ENCODE results near the gene PSD.

PSD gene

GRCh38 chr10:102404361-102405107 lies 14.1 kb downstream of the PSD start:
- no peak for DNase-seq (ENCODE audit: low spot score)

- no peak for DNase-seq (ENCODE audit: low spot score)
These were observed 15.5 kb downstream of the PSD start for GRCh38 chr10:102403115-102403514.

GRCh38 chr10:102402512-102402896 lies 16.1 kb downstream of the PSD start:
- DNase-seq (ENCODE audit: low spot score): no peak

GRCh38 chr10:102401735-102402511 lies 16.7 kb downstream of the PSD start:
- DNase-seq (ENCODE audit: low spot score): peak; percentile 53

GRCh38 chr10:102401342-102401654 lies 17.3 kb downstream of the PSD start:
- DNase-seq (ENCODE audit: low spot score): no peak

GRCh38 chr10:102400598-102401341 lies 17.8 kb downstream of the PSD start:
- DNase-seq (ENCODE audit: low spot score): no peak

GRCh38 chr10:102400076-102400475 lies 18.5 kb downstream of the PSD start:
- DNase-seq (ENCODE audit: low spot score): no peak

- peak; percentile 94 for DNase-seq (ENCODE audit: low spot score)
These were observed 19.2 kb downstream of the PSD start for GRCh38 chr10:102399217-102400021.

GRCh38 chr10:102398172-102399020 lies 20.2 kb downstream of the PSD start:
- DNase-seq (ENCODE audit: low spot score): no peak

GRCh38 chr10:102397222-102398171 lies 21.1 kb downstream of the PSD start:
- DNase-seq (ENCODE audit: low spot score): no peak

- no peak for DNase-seq (ENCODE audit: low spot score)
These were observed 21.8 kb downstream of the PSD start for GRCh38 chr10:102396730-102397151.

- no peak for DNase-seq (ENCODE audit: low spot score)
These were observed 22.3 kb downstream of the PSD start for GRCh38 chr10:102396317-102396650.

- peak; percentile 95 for DNase-seq (ENCODE audit: low spot score)
These were observed 22.9 kb downstream of the PSD start, which contains the start of gene NFKB2 for GRCh38 chr10:102395400-102396316. Gene NFKB2, plus strand, starts transcription at chr10:102395705. Its CDS starts 255 bp downstream, at chr10:102395960.

GRCh38 chr10:102394801-102395399 lies 23.7 kb downstream of the PSD start:
- no peak for DNase-seq (ENCODE audit: low spot score)

GRCh38 chr10:102394079-102394800 lies 24.3 kb downstream of the PSD start:
- DNase-seq (ENCODE audit: low spot score): peak; percentile 99

GRCh38 chr10:102393411-102394078 lies 25.0 kb downstream of the PSD start:
- no peak for DNase-seq (ENCODE audit: low spot score)

GRCh38 chr10:102392306-102392705 lies 26.3 kb downstream of the PSD start:
- no peak for DNase-seq (ENCODE audit: low spot score)
